Measurements from ENCODE around the gene SORL1-AS1.

SORL1-AS1 gene

GRCh38 chr11:121389651-121390050 lies 63.1 kb downstream of the SORL1-AS1 start:
- peak; percentile 16 for DNase-seq (ENCODE audit: low spot score)
